Measurements from ENCODE around the gene NEDD9.

DNA sequence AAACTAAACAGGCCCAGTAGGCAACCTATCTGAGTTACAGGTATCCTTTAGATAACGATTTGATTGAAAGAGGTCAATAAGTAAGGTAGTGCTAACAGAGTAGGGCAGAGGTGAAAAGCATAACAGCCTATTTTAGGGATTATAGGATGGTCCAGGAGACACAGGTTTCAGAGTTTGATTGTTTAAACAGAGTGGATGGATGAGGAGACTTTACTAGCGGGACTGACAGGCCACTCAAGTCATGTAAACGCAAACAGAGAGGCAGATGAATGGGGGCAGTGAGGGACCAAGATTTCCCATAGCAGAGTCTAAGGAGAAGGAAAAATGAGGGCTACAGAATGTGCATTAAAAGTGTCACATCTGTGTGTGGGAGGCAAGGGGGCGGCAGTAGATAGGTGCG is 4.8 kb downstream of the NEDD9 start:
- TF ChIP-seq, protein P1, sequence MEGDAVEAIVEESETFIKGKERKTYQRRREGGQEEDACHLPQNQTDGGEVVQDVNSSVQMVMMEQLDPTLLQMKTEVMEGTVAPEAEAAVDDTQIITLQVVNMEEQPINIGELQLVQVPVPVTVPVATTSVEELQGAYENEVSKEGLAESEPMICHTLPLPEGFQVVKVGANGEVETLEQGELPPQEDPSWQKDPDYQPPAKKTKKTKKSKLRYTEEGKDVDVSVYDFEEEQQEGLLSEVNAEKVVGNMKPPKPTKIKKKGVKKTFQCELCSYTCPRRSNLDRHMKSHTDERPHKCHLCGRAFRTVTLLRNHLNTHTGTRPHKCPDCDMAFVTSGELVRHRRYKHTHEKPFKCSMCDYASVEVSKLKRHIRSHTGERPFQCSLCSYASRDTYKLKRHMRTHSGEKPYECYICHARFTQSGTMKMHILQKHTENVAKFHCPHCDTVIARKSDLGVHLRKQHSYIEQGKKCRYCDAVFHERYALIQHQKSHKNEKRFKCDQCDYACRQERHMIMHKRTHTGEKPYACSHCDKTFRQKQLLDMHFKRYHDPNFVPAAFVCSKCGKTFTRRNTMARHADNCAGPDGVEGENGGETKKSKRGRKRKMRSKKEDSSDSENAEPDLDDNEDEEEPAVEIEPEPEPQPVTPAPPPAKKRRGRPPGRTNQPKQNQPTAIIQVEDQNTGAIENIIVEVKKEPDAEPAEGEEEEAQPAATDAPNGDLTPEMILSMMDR (IDR thresholded peaks at IDR 0.05), result no peak
- TF ChIP-seq, protein P2, sequence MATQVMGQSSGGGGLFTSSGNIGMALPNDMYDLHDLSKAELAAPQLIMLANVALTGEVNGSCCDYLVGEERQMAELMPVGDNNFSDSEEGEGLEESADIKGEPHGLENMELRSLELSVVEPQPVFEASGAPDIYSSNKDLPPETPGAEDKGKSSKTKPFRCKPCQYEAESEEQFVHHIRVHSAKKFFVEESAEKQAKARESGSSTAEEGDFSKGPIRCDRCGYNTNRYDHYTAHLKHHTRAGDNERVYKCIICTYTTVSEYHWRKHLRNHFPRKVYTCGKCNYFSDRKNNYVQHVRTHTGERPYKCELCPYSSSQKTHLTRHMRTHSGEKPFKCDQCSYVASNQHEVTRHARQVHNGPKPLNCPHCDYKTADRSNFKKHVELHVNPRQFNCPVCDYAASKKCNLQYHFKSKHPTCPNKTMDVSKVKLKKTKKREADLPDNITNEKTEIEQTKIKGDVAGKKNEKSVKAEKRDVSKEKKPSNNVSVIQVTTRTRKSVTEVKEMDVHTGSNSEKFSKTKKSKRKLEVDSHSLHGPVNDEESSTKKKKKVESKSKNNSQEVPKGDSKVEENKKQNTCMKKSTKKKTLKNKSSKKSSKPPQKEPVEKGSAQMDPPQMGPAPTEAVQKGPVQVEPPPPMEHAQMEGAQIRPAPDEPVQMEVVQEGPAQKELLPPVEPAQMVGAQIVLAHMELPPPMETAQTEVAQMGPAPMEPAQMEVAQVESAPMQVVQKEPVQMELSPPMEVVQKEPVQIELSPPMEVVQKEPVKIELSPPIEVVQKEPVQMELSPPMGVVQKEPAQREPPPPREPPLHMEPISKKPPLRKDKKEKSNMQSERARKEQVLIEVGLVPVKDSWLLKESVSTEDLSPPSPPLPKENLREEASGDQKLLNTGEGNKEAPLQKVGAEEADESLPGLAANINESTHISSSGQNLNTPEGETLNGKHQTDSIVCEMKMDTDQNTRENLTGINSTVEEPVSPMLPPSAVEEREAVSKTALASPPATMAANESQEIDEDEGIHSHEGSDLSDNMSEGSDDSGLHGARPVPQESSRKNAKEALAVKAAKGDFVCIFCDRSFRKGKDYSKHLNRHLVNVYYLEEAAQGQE (IDR thresholded peaks at IDR 0.05; ENCODE audit: insufficient read depth in 1 of 2, low read depth in 2 of 2, low read length in 1 of 2), result no peak
- TF ChIP-seq POLR2AphosphoS5 (IDR thresholded peaks at IDR 0.05; ENCODE audit: low read depth, low read length), result no peak
